Peyer's patch (tissue), 4 donors: ENCODE results near the gene SLC66A1.
A peak's percentile ranks its signal among the peaks of the same experiment; 100 is the strongest.

Experiments used
- POLR2A ChIP-seq, 2 donors: fragments of 450-650 bp; IDR thresholded peaks; one replicate each; pipeline ENCODE4 v1.5.1; 2017; ENCODE audit warnings: antibody characterized with exemption in 2 of 2, mild to moderate bottlenecking in 2 of 2, moderate library complexity in 2 of 2
- TF ChIP-seq, protein P1 (sequence below), 6 experiments: fragments of 450-650 bp in 4 of 6; fragments of 200-600 bp in 2 of 6; sonication (generic) in 1 of 6; IDR thresholded peaks; one replicate each; pipeline ENCODE4 v1.5.1; 2017 to 2019; ENCODE audit warnings: antibody characterized with exemption in 6 of 6, mild to moderate bottlenecking in 3 of 6, moderate library complexity in 1 of 6

DNA sequence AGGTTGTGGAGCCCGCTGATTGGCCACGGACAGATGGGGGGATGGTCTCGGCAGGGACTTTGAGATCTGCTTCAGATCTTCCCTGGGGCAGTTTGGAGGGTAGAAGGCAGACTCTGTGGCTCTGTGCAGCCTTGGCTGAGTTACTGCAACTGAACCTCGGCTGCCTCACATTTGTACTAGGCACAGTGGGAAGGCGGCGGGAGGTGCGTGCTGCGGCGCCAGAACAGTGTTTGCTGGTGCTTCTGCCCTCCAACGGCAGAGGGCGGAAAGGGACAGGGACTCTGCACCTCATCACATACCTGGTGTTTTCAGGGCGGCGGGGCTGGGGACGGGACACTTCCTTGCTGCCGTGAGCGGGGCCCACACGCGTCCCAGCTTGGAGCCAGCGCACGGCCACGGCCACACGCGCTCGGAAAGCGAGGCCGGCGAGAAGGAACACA is 26.2 kb downstream of the SLC66A1 start:
- TF ChIP-seq POLR2A (IDR thresholded peaks at IDR 0.05): no peak
- TF ChIP-seq, protein P1, sequence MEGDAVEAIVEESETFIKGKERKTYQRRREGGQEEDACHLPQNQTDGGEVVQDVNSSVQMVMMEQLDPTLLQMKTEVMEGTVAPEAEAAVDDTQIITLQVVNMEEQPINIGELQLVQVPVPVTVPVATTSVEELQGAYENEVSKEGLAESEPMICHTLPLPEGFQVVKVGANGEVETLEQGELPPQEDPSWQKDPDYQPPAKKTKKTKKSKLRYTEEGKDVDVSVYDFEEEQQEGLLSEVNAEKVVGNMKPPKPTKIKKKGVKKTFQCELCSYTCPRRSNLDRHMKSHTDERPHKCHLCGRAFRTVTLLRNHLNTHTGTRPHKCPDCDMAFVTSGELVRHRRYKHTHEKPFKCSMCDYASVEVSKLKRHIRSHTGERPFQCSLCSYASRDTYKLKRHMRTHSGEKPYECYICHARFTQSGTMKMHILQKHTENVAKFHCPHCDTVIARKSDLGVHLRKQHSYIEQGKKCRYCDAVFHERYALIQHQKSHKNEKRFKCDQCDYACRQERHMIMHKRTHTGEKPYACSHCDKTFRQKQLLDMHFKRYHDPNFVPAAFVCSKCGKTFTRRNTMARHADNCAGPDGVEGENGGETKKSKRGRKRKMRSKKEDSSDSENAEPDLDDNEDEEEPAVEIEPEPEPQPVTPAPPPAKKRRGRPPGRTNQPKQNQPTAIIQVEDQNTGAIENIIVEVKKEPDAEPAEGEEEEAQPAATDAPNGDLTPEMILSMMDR (IDR thresholded peaks at IDR 0.05): peak in 3 of 6 experiments; percentile 55 to 58 (median 55)
